ENCODE data around the gene SLC38A4.
"Not testable (repeated sequence)": the region's sequence is repeated elsewhere in the genome, so short reads cannot be mapped to it uniquely, and the experiment has no call there.

Gene SLC38A4

DNA sequence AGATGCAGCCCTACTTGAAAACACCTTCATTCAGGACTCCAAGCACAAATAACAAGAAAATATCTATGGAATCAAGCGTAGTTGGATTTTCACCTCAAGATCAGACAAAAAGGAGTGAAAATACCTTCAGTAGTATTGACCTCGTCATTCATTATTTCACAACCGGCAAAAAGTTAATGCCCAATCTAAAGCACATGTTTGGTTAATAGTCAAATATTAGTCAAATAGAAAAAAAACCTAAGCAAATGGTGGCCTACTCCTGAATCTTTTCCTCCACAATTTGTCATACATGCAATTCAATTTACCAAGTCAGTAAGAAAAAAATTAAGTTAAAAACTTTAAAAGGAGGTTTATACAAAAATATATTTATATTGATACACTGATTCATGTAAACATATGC, 50.0 kb downstream of the SLC38A4 start:
- no peak for DNase-seq (ENCODE audit: low read depth)

- no peak for DNase-seq (ENCODE audit: low read depth)
Observed at GRCh38 chr12:46774322-46774633, 51.5 kb downstream of the SLC38A4 start.

- DNase-seq (ENCODE audit: low read depth): no peak
Observed at GRCh38 chr12:46773586-46774321, 52.0 kb downstream of the SLC38A4 start.

- no peak for DNase-seq (ENCODE audit: low read depth)
Observed at GRCh38 chr12:46771268-46771827, 54.4 kb downstream of the SLC38A4 start.

GRCh38 chr12:46770501-46771183, 55.2 kb downstream of the SLC38A4 start:
- no peak for DNase-seq (ENCODE audit: low read depth)

DNA sequence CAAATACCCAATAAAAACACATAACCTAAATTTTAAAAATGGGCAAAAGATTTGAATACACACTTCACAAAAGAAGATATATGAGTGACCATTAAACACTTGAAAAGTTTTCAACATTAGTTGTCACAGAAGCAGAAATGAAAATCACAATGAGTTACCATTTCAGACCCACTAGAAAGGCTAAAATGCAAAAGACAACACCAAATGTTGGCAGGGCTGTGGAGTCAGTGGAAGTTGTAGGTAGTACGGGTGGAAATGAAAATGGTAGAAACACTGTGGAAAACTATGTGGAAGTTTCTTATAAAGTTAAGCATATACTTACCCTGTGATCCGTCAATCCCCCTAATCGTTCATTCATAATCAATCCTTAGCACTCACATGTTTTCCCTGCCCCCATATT, 61.8 kb downstream of the SLC38A4 start:
- DNase-seq (ENCODE audit: low read depth): no peak

GRCh38 chr12:46763230-46763629, 62.6 kb downstream of the SLC38A4 start:
- no peak for DNase-seq (ENCODE audit: low read depth)

DNA sequence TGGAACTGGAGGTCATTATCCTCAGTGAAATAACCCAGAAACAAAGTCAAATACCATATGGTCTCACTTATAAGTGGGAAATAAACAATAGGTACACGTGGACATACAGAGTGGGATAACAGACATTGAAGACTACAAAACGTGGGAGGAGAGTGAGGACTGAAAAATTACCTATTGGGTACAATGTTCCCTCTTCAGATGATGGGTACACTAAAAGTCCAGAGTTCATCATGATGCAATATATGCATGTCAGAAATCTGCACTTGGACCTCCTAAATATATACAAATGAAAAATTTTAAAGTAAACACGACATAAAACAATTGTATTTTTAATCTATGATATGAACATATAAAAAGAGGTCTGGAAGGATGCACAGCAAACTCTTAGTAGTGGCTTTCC, 71.2 kb downstream of the SLC38A4 start:
- no peak for DNase-seq (ENCODE audit: low read depth)

DNA sequence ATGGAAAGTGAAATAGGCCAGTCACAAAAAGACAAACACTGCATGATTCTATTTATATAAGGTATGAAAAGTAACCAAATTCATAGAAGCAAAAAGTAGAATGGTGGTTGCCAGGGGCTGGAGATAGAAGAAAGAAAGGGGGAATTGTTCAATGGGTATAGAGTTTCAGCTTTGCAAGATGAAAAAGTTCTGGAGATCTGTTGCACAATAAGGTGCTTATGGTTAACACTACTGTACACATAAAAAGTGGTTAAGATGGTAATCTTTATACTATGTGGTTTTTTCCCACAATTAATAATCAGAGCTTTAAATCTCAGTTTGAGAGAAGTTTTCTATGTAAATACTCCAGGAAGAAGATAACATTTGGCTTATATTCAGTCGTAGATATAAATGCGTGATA, 73.4 kb downstream of the SLC38A4 start:
- no peak for DNase-seq (ENCODE audit: low read depth)

DNA sequence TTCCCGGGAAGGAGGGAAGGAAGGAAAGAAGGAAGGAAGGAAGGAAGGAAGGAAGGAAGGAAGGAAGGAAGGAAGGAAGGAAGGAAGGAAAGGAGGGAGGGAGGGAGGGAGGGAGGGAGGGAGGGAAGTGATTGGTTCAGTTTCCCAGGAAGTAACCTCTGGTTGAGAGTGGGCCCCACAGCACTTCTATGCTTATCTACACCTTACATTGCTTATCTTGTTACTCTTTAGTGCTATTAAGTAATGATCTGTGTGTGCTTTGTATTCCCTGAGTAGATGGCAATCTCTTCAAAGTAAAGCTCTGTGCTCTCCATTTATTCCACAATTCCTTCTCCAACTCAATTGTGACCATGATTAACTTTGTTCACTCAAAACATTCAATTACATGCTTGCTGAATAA, 74.6 kb downstream of the SLC38A4 start:
- DNase-seq (ENCODE audit: low read depth): no peak

DNA sequence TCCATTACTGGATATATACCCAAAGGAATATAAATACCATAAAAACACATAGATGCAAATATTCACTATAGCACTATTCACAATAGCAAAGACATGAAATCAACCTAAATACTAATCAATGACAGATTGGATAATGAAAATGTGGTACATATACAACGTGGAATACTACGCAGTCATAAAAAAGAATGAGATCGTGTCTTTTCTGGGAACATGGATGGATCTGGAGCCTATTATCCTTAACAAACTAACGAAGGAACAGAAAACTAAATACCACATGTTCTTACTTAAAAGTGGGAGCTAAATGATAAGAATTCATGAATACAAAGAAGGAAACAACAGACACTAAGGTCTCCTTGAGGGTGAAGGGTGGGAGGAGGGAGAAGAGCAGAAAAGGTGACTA, 76.5 kb downstream of the SLC38A4 start:
- no peak for DNase-seq (ENCODE audit: low read depth)

- no peak for DNase-seq (ENCODE audit: low read depth)
Observed at GRCh38 chr12:46744283-46744682, 81.5 kb downstream of the SLC38A4 start.

- DNase-seq (ENCODE audit: low read depth): no peak
Observed at GRCh38 chr12:46743456-46743855, 82.3 kb downstream of the SLC38A4 start.

- not testable (repeated sequence) for DNase-seq (ENCODE audit: low read depth)
Observed at GRCh38 chr12:46742271-46742670, 83.5 kb downstream of the SLC38A4 start.

DNA sequence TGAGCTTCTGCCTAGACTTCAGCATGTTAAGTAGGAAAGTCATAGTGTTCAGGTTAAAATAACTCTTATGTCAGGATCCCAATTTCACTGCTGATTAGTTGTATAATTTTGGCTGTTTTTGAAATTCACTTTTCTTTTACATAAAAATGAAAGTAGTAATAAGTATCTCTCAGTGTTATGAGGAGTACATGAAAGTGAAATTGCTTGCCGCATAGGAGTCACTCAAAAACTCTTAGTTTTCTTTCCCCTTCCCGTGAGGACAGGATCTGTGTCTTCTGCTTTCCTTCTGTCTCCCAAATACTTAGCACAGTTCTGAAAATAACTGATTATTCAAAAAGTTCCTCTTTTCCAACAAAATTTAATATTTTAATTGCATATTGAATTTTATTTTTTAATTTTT, 100.5 kb downstream of the SLC38A4 start:
- no peak for DNase-seq (ENCODE audit: low read depth)

- DNase-seq (ENCODE audit: low read depth): no peak
Observed at GRCh38 chr12:46723629-46724419, 102.0 kb downstream of the SLC38A4 start.

DNA sequence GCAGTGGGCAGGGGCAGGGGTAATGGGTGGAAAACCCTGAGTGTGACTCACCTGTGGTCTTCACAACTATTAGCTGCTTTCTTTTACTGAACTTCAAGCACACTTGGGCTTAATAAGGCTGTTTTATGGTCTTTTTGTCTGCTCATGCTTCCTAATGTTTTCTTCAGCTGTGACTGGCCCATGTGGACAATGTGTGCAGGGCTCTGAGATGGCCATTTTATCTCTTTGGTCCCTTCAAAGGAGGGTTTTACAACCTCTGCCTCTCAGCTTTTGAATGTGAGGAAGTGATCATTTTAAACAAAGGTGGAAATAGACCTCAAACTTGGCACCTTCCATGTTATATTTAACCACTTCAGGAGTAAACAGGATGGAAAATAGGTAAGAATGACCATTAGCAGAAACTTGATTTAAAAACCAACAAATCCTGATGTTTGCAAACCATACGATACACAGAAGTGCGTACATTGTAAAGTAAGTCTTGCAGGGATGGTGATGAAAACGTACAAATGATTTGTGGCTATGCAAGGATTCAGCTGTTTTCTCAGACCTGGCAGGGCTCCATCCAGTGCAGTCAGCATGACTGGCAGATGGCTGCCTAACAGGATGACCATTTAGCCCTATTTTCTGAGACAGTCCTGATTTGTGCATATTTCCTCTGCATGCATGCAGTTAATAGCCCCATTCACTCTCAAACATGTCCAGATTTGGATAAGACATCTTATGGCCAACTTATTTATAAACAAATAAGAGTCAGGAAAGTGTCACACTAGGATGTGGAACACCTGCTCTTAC, 103.2 kb downstream of the SLC38A4 start:
- DNase-seq (ENCODE audit: low read depth): no peak

DNA sequence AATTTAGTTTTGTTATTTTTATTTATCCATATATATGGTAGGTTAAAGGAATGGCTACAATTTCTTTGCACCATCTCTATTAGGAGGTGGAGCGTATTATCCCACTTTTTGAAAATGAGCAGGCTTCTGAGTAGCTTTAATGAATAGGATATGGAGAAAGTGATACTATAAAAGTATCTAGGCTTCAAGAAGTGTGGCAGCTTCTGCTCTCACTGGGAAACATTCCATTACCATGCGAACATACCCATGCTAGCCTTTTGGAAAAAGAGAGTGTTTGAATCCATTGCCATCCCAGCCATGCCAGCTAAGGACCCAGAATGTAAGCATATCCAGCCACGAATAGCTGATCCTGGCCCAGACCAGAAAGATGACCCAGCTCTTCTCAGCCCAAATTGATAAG, 107.3 kb downstream of the SLC38A4 start:
- DNase-seq (ENCODE audit: low read depth): no peak

DNA sequence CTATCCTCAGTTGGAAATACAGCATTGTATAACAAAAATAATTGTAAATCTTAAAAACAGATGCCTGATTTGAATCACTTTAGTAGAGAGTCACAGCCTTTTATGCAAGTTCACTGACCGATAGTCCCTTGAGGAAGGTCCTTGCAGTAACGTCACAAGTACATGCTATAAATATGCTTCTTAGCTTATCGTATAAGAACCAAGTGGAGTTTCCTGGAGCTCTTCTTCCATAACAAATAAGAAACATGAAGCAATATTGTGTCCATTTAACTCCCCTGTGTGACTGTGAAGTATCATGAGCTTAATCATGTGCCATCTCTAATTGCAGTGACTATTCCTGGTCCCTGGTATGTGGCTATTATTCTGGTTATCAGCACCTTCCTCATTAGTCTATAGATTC, 107.9 kb downstream of the SLC38A4 start:
- no peak for DNase-seq (ENCODE audit: low read depth)

- no peak for DNase-seq (ENCODE audit: low read depth)
Observed at GRCh38 chr12:46717159-46717558, 108.6 kb downstream of the SLC38A4 start.
